ENCODE results near the gene CADM1. TPM values are rescaled to one million over a fixed set of nuclear protein-coding genes. Genes with fewer than 3 reads are reported as not detected.

CADM1 gene
- total and polyA plus RNA-seq, 2 donors (not counting 3 experiments of a cell fraction or from before 2014, with no cell fraction given), result 0.52 to 2.6 TPM

DNA sequence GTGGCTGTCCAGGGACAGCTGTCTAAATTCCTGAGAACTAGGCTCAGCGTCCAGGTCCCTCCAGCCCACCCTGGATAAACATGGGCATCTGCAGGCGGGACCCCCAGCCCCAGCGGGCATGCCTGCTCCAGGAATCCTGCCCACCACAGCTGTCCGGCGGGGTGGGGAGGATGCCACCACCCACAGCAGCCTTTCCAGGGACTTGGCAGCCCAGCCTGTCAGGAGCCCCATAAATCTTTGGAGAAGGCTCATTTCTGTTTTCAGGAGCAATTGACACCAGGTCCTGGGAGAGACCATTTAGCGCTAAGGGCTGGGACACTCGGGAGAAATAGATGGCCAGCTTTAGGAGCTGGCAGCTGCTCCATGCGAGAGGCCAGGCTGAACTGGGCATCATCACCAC lies 358.9 kb downstream of the CADM1 start:
- FAIRE-seq (no peak), DNase-seq (ENCODE audit: low read depth, low spot score) (no peak)
- Histone ChIP-seq H3K9ac (replicated peaks; ENCODE audit: extremely low read depth, insufficient read depth, low read length) (no peak overlapping the region), H3K4me1 (ENCODE audit: control insufficient read depth, extremely low read depth, insufficient read depth, low read length) (no peaks in the 10 kb centered on the region), H3K9me3 (replicated peaks; ENCODE audit: control insufficient read depth, insufficient read depth, low read length) (no peaks in the 10 kb centered on the region), H3K4me2 (ENCODE audit: insufficient read depth, low read length) (no peak overlapping the region), H3K4me3 (replicated peaks in 1 of 3; ENCODE audit: insufficient read depth in 1 of 3, low read depth in 1 of 3, low read length in 3 of 3) (no peak overlapping the region), H2AFZ (ENCODE audit: low read depth, low read length) (no peak overlapping the region), H3K27me3 (ENCODE audit: control insufficient read depth in 2 of 2, insufficient read depth in 2 of 2, low read length in 2 of 2) (no peaks in the 10 kb centered on the region), H3K9me1 (replicated peaks; ENCODE audit: control insufficient read depth, extremely low read depth, insufficient read depth, low read length) (no peaks in the 10 kb centered on the region), H3K79me2 (ENCODE audit: control insufficient read depth, insufficient read depth, low read length) (no peaks in the 10 kb centered on the region), H3K36me3 (ENCODE audit: control insufficient read depth in 2 of 2, extremely low read depth in 1 of 2, insufficient read depth in 2 of 2, low read length in 2 of 2) (no peaks in the 10 kb centered on the region), H4K20me1 (replicated peaks; ENCODE audit: control insufficient read depth, extremely low read depth, insufficient read depth, low read length) (no peaks in the 10 kb centered on the region), H3K27ac (ENCODE audit: insufficient read depth, low read depth, low read length) (no peak overlapping the region)
- dilution Hi-C loops (cut with MboI; ENCODE audit: extremely low pct_ligation_motif_present, low sequenced_read_pairs), result no loop called here
- TF ChIP-seq, protein P1, sequence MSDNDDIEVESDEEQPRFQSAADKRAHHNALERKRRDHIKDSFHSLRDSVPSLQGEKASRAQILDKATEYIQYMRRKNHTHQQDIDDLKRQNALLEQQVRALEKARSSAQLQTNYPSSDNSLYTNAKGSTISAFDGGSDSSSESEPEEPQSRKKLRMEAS (IDR thresholded peaks at IDR 0.05; ENCODE audit: insufficient read depth, insufficient read length), result no peak
- no peak for TF ChIP-seq GATA2 (IDR thresholded peaks at IDR 0.05; ENCODE audit: insufficient read depth, insufficient read length, low read depth, low read length)
- TF ChIP-seq EZH2 (IDR thresholded peaks at IDR 0.05; ENCODE audit: borderline replicate concordance, low read depth, low read length, severe bottlenecking), result no peak
- TF ChIP-seq MYC (IDR thresholded peaks at IDR 0.05; ENCODE audit: low read depth, low read length), result no peak
- TF ChIP-seq JUN (IDR thresholded peaks at IDR 0.05; ENCODE audit: borderline replicate concordance, insufficient read depth, insufficient read length, low read depth), result no peak
- no peak for TF ChIP-seq FOS (IDR thresholded peaks at IDR 0.05; ENCODE audit: borderline replicate concordance, insufficient read depth, low read length)
- TF ChIP-seq POLR2AphosphoS5 (IDR thresholded peaks at IDR 0.05; ENCODE audit: insufficient read depth, low read depth, low read length), result no peak
- TF ChIP-seq POLR2A (IDR thresholded peaks at IDR 0.05; ENCODE audit: low read depth, low read length), result no peak
- TF ChIP-seq, protein P2, sequence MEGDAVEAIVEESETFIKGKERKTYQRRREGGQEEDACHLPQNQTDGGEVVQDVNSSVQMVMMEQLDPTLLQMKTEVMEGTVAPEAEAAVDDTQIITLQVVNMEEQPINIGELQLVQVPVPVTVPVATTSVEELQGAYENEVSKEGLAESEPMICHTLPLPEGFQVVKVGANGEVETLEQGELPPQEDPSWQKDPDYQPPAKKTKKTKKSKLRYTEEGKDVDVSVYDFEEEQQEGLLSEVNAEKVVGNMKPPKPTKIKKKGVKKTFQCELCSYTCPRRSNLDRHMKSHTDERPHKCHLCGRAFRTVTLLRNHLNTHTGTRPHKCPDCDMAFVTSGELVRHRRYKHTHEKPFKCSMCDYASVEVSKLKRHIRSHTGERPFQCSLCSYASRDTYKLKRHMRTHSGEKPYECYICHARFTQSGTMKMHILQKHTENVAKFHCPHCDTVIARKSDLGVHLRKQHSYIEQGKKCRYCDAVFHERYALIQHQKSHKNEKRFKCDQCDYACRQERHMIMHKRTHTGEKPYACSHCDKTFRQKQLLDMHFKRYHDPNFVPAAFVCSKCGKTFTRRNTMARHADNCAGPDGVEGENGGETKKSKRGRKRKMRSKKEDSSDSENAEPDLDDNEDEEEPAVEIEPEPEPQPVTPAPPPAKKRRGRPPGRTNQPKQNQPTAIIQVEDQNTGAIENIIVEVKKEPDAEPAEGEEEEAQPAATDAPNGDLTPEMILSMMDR (IDR thresholded peaks at IDR 0.05; ENCODE audit: extremely low read depth in 1 of 2, insufficient read depth in 1 of 2, low read depth in 1 of 2, low read length in 2 of 2), result no peak
- CTCF ChIA-PET, result no interaction called here
- POLR2A ChIA-PET, result no interaction called here
- BruUV-seq (replicated peaks), result no TSS peak
- intact Hi-C loops (cut with micrococcal nuclease), result no loop called here
